MCF 10A (cell line): ENCODE results near the gene CALD1. TPM values are rescaled to one million over a fixed set of nuclear protein-coding genes. Genes with fewer than 3 reads are reported as not detected.

Source experiments
- BruUV-seq: library from RNA; stranded (reverse); fragments of 400-500 nt; replicated peaks from 2 replicates; lab custom pipeline; 2021; lab: Mats Ljungman, UMichigan
- CTCF ChIA-PET: fragments of 300-600 bp; sonication (Branson Sonifier 250); formaldehyde crosslinking; extraction: SDS; loops from one replicate; lab custom pipeline; 2021; ENCODE audit warnings: antibody characterized with exemption, inconsistent platforms; lab: Yijun Ruan, JAX
- POLR2A ChIA-PET: fragments of 300-600, 350-650 bp; sonication (Branson Sonifier 250); formaldehyde crosslinking; extraction: SDS; loops from one replicate; lab custom pipeline; 2020; ENCODE audit warnings: antibody characterized with exemption, inconsistent platforms; lab: Yijun Ruan, JAX
- DNase-seq: peaks from one replicate; pipeline ENCODE4 v3.0.0-alpha.2; 2018; ENCODE audit not compliant: unreplicated experiment
- H3K27ac Mint-ChIP-seq: one replicate; pipeline ENCODE4 v1.8.0; 2022; ENCODE audit warnings: mild to moderate bottlenecking, low read depth, mixed read lengths; ENCODE audit not compliant: unreplicated experiment
- H3K27me3 Mint-ChIP-seq: one replicate; pipeline ENCODE4 v1.8.0; 2022; ENCODE audit warnings: mixed read lengths; ENCODE audit not compliant: insufficient read depth, unreplicated experiment
- H3K36me3 Mint-ChIP-seq: one replicate; pipeline ENCODE4 v1.8.0; 2022; ENCODE audit warnings: mild to moderate bottlenecking, moderate library complexity, mixed read lengths; ENCODE audit not compliant: insufficient read depth, unreplicated experiment
- H3K4me1 Mint-ChIP-seq: one replicate; pipeline ENCODE4 v1.8.0; 2022; ENCODE audit warnings: mixed read lengths; ENCODE audit not compliant: insufficient read depth, unreplicated experiment
- H3K4me3 Mint-ChIP-seq: one replicate; pipeline ENCODE4 v1.8.0; 2022; ENCODE audit warnings: mild to moderate bottlenecking, moderate library complexity, mixed read lengths; ENCODE audit not compliant: unreplicated experiment
- H3K9me3 Mint-ChIP-seq: one replicate; pipeline ENCODE4 v1.8.0; 2022; ENCODE audit warnings: mixed read lengths; ENCODE audit not compliant: unreplicated experiment
- CTCF ChIP-seq: fragments of 200-600 bp; IDR thresholded peaks from one replicate; pipeline ENCODE4 v1.8.0; 2022; ENCODE audit warnings: antibody characterized with exemption, mild to moderate bottlenecking; ENCODE audit not compliant: unreplicated experiment
- intact Hi-C: fragments of 100-400 bp; cut with micrococcal nuclease; formaldehyde crosslinking; loops from 2 replicates; pipeline ENCODE4 v1.14.1; 2022
- total RNA-seq: library from RNA; stranded (reverse); gene quantifications from 2 replicates; pipeline ENCODE4 v1.2.3, GENCODE V29; 2022

CALD1 gene
- total RNA-seq, 1 experiment from 2014 or later, result 183 TPM

DNA sequence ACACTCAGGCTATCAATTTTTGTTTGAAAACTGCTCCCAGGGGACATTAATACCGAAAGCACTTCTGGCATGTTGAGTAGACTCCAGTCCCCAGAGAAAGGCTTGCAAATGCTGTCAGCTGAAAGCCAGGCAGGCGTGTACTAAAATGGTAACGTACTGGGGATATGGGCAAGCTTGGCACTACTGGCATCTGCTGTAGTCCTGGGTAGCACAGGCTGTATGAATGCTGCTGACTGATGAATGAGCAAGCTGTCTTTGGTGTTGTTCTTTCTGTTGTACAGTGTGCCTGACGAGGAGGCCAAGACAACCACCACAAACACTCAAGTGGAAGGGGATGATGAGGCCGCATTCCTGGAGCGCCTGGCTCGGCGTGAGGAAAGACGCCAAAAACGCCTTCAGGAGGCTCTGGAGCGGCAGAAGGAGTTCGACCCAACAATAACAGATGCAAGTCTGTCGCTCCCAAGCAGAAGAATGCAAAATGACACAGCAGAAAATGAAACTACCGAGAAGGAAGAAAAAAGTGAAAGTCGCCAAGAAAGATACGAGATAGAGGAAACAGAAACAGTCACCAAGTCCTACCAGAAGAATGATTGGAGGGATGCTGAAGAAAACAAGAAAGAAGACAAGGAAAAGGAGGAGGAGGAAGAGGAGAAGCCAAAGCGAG is 153.4 kb downstream of the CALD1 start:
- peaks cover 82% of the 10 kb centered on the region for H3K36me3 Mint-ChIP-seq
- no peak for DNase-seq
- H3K27ac Mint-ChIP-seq, result peak overlapping the region; percentile 72
- POLR2A ChIA-PET, result interaction anchor here (0.5 kb wide), 1 partner anchor 163 kb away, joined by 3 read pairs; no protein-coding TSS in a partner anchor
- CTCF ChIA-PET, result no interaction called here
- peaks cover 5% of the 10 kb centered on the region for H3K4me1 Mint-ChIP-seq
- TF ChIP-seq CTCF, result no peak
- H3K27me3 Mint-ChIP-seq, result no peaks in the 10 kb centered on the region
- intact Hi-C loops, result no loop called here
- H3K9me3 Mint-ChIP-seq, result no peaks in the 10 kb centered on the region
- no TSS peak for BruUV-seq
- no peak overlapping the region for H3K4me3 Mint-ChIP-seq

GRCh38 chr7:134933460-134934068 is 154.1 kb downstream of the CALD1 start:
- Mint-ChIP-seq H3K27ac (peak overlapping the region; percentile 72), H3K4me1 (peaks cover 5% of the 10 kb centered on the region)

GRCh38 chr7:134935701-134936100 is 156.3 kb downstream of the CALD1 start:
- H3K27ac Mint-ChIP-seq, result no peak overlapping the region
- H3K4me3 Mint-ChIP-seq, result no peak overlapping the region
- ChIA-PET POLR2A (interaction anchor here (1.1 to 1.5 kb wide), 2 partner anchors 10 to 47 kb away, joined by 3 to 6 read pairs; no protein-coding TSS in a partner anchor), CTCF (interaction anchor here (1.0 to 1.2 kb wide), 2 partner anchors 17 to 288 kb away, joined by 3 to 4 read pairs; no protein-coding TSS in a partner anchor)
- no peaks in the 10 kb centered on the region for H3K27me3 Mint-ChIP-seq
- no peak for TF ChIP-seq CTCF
- no peaks in the 10 kb centered on the region for H3K9me3 Mint-ChIP-seq
- peaks cover 12% of the 10 kb centered on the region for H3K4me1 Mint-ChIP-seq
- no TSS peak for BruUV-seq
- no peak for DNase-seq
- intact Hi-C loops, result no loop called here
- peaks cover 78% of the 10 kb centered on the region for H3K36me3 Mint-ChIP-seq

More at GRCh38 chr7:134933460-134934068, 154.1 kb downstream of the CALD1 start:
- Mint-ChIP-seq H3K27me3 (no peaks in the 10 kb centered on the region), H3K9me3 (no peaks in the 10 kb centered on the region), H3K36me3 (peaks cover 84% of the 10 kb centered on the region), H3K4me3 (no peak overlapping the region)
- intact Hi-C loops, result no loop called here
- TF ChIP-seq CTCF, result no peak
- BruUV-seq, result no TSS peak
- DNase-seq, result no peak
- POLR2A ChIA-PET, result interaction anchor here (0.6 to 1.1 kb wide), 2 partner anchors 40 to 300 kb away, joined by 3 read pairs; no protein-coding TSS in a partner anchor
- CTCF ChIA-PET, result no interaction called here

DNA sequence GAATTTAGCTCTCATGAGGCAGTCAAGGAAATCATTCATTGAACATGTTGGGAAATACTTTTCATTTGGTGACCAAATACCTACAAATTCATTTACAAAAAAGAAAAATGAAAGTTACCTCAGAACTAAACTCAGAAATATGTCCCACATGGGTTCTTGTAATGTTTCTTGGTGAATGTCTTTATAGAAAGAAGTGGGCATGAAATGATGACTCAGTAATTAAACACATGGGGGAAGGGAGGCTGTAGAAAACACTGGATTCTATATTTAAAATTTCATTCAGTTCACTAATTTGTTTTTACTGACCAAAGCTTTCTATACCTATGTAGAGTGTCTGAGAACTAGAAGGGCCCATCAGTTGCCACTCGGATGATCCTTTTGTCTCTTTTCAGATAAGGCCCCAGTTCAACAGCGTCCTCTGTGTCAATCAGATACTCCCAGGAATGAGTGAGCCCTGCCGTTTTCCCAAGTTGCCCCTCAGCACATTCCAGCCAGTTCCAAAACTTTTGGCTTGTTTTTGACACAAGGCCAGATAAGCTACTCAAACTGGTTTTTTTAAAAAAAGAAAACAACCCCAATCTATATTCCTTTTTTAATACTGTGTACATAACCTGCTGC is 157.6 kb downstream of the CALD1 start:
- DNase-seq, result no peak
- Mint-ChIP-seq H3K36me3 (peaks cover 79% of the 10 kb centered on the region), H3K9me3 (no peaks in the 10 kb centered on the region), H3K27me3 (no peaks in the 10 kb centered on the region), H3K27ac (peak overlapping the region; percentile 25), H3K4me1 (peaks cover 13% of the 10 kb centered on the region), H3K4me3 (no peak overlapping the region)
- TF ChIP-seq CTCF, result no peak
- intact Hi-C loops, result no loop called here
- no TSS peak for BruUV-seq
- ChIA-PET CTCF (interaction anchor here (0.6 to 1.8 kb wide), 6 partner anchors 8 to 268 kb away, joined by 3 to 14 read pairs (median 4); no protein-coding TSS in a partner anchor), POLR2A (interaction anchor here (1.0 kb wide), 1 partner anchor 16 kb away, joined by 3 read pairs; no protein-coding TSS in a partner anchor)
